H9 (cell line): ENCODE measurements around the gene LLGL2. TPM values are rescaled to one million over a fixed set of nuclear protein-coding genes. Genes with fewer than 3 reads are reported as not detected.

ENCODE experiments used
- DNase-seq: peaks from one replicate; pipeline ENCODE4 v3.0.0-alpha.2; 2017
- H2AFZ ChIP-seq: one replicate; pipeline ENCODE4 v1.6.1; 2013; ENCODE audit warnings: mild to moderate bottlenecking, low read length, control low read depth, moderate library complexity
- H2AK5ac ChIP-seq: 2 replicates; pipeline ENCODE4 v1.6.1; 2013; ENCODE audit warnings: low read length, control low read depth, mixed read lengths; ENCODE audit not compliant: insufficient read length
- H2BK120ac ChIP-seq: one replicate; pipeline ENCODE4 v1.6.1; 2013; ENCODE audit warnings: low read depth, mild to moderate bottlenecking, low read length, control low read depth, inconsistent platforms; ENCODE audit not compliant: poor library complexity, severe bottlenecking
- H2BK12ac ChIP-seq: 2 replicates; pipeline ENCODE4 v1.6.1; 2013; ENCODE audit warnings: low read length, control low read depth, mixed read lengths, low read depth; ENCODE audit not compliant: insufficient read length
- H2BK15ac ChIP-seq: 2 replicates; pipeline ENCODE4 v1.6.1; 2013; ENCODE audit warnings: low read depth, low read length, control low read depth
- H2BK20ac ChIP-seq: one replicate; pipeline ENCODE4 v1.6.1; 2013; ENCODE audit warnings: low read depth, mild to moderate bottlenecking, low read length, control low read depth, inconsistent platforms; ENCODE audit not compliant: poor library complexity, severe bottlenecking
- H2BK5ac ChIP-seq: 2 replicates; pipeline ENCODE4 v1.6.1; 2013; ENCODE audit warnings: low read length, control low read depth, mixed read lengths; ENCODE audit not compliant: insufficient read length
- H3K14ac ChIP-seq: 2 replicates; pipeline ENCODE4 v1.6.1; 2013; ENCODE audit warnings: low read length, control low read depth; ENCODE audit not compliant: insufficient read depth
- H3K18ac ChIP-seq: 2 replicates; pipeline ENCODE4 v1.6.1; 2013; ENCODE audit warnings: low read depth, mild to moderate bottlenecking, mixed read lengths, low read length, control low read depth; ENCODE audit not compliant: insufficient read length
- H3K23ac ChIP-seq: 2 replicates; pipeline ENCODE4 v1.6.1; 2013; ENCODE audit warnings: low read length, control low read depth, mixed read lengths, low read depth; ENCODE audit not compliant: insufficient read length
- H3K23me2 ChIP-seq: 2 replicates; pipeline ENCODE4 v1.6.1; 2013; ENCODE audit warnings: low read depth, mild to moderate bottlenecking, mixed read lengths, low read length, control low read depth; ENCODE audit not compliant: insufficient read length, poor library complexity, severe bottlenecking
- H3K27ac ChIP-seq: 2 replicates; pipeline ENCODE4 v1.5.1; 2013; ENCODE audit warnings: low read length, control low read depth, mixed read lengths, low read depth; ENCODE audit not compliant: insufficient read length
- H3K27me3 ChIP-seq: 2 replicates; pipeline ENCODE4 v1.6.1; 2013; ENCODE audit warnings: low read length, control low read depth, inconsistent platforms; ENCODE audit not compliant: insufficient read depth
- H3K4ac ChIP-seq: 2 replicates; pipeline ENCODE4 v1.6.1; 2013; ENCODE audit warnings: low read depth, mild to moderate bottlenecking, control low read depth, inconsistent platforms, low read length, moderate library complexity
- H3K4me1 ChIP-seq: 2 replicates; pipeline ENCODE4 v1.6.1; 2013; ENCODE audit warnings: low read length, control low read depth, inconsistent platforms; ENCODE audit not compliant: insufficient read depth
- H3K4me2 ChIP-seq: 2 replicates; pipeline ENCODE4 v1.6.1; 2013; ENCODE audit warnings: low read length, control low read depth, mixed read lengths; ENCODE audit not compliant: insufficient read length, insufficient read depth
- H3K56ac ChIP-seq: 2 replicates; pipeline ENCODE4 v1.6.1; 2013; ENCODE audit warnings: low read depth, mild to moderate bottlenecking, mixed read lengths, low read length, control low read depth; ENCODE audit not compliant: insufficient read length
- H3K79me1 ChIP-seq: 2 replicates; pipeline ENCODE4 v1.6.1; 2013; ENCODE audit warnings: low read depth, mild to moderate bottlenecking, moderate library complexity, low read length, control low read depth, inconsistent platforms; ENCODE audit not compliant: insufficient read depth, poor library complexity, severe bottlenecking
- H3K79me2 ChIP-seq: 2 replicates; pipeline ENCODE4 v1.6.1; 2013; ENCODE audit warnings: low read length, control low read depth, inconsistent platforms; ENCODE audit not compliant: insufficient read depth
- H3K9ac ChIP-seq: 2 replicates; pipeline ENCODE4 v1.6.1; 2013; ENCODE audit warnings: low read length, control low read depth, mixed read lengths; ENCODE audit not compliant: insufficient read length; ENCODE audit errors: extremely low read depth
- H3K9me3 ChIP-seq: one replicate; pipeline ENCODE4 v1.6.1; 2013; ENCODE audit warnings: low read depth, low read length, inconsistent platforms; ENCODE audit not compliant: control insufficient read depth
- H3T11ph ChIP-seq: one replicate; pipeline ENCODE4 v1.6.1; 2013; ENCODE audit warnings: mild to moderate bottlenecking, low read length, control low read depth, inconsistent platforms
- H4K20me1 ChIP-seq: one replicate; pipeline ENCODE4 v1.6.1; 2013; ENCODE audit not compliant: control insufficient read depth, insufficient read length, insufficient read depth
- H4K5ac ChIP-seq: 2 replicates; pipeline ENCODE4 v1.6.1; 2013; ENCODE audit warnings: low read depth, mild to moderate bottlenecking, mixed read lengths, low read length, control low read depth; ENCODE audit not compliant: insufficient read length
- H4K8ac ChIP-seq: replicated peaks from 2 replicates; pipeline ENCODE4 v1.6.1; 2013; ENCODE audit warnings: low read length, control low read depth, mixed read lengths, low read depth; ENCODE audit not compliant: insufficient read length
- H4K91ac ChIP-seq: 2 replicates; pipeline ENCODE4 v1.6.1; 2013; ENCODE audit warnings: low read depth, mild to moderate bottlenecking, moderate library complexity, mixed read lengths, low read length, control low read depth; ENCODE audit not compliant: insufficient read length
- H3K27ac Mint-ChIP-seq, 3 experiments: 2 replicates in 2 of 3; 3 replicates in 1 of 3; pipeline ENCODE4 v1.8.0; 2020 to 2021; ENCODE audit warnings: mixed read lengths in 3 of 3, mild to moderate bottlenecking in 1 of 3, moderate library complexity in 1 of 3
- H3K27me3 Mint-ChIP-seq: 2 replicates; pipeline ENCODE4 v1.8.0; 2021; ENCODE audit warnings: low read depth, mild to moderate bottlenecking, moderate library complexity, mixed read lengths
- H3K36me3 Mint-ChIP-seq, 3 experiments: 2 replicates in 2 of 3; 3 replicates in 1 of 3; pipeline ENCODE4 v1.8.0; 2020 to 2021; ENCODE audit warnings: low read depth in 3 of 3, mixed read lengths in 3 of 3; ENCODE audit not compliant: insufficient read depth in 1 of 3
- H3K4me1 Mint-ChIP-seq, 2 experiments: 2 replicates each; pipeline ENCODE4 v1.8.0; 2020; ENCODE audit warnings: mixed read lengths in 2 of 2
- H3K4me3 Mint-ChIP-seq, 2 experiments: 2 replicates in 1 of 2; 3 replicates in 1 of 2; pipeline ENCODE4 v1.8.0; 2020 to 2021; ENCODE audit warnings: mild to moderate bottlenecking in 2 of 2, mixed read lengths in 2 of 2, moderate library complexity in 1 of 2
- H3K9me3 Mint-ChIP-seq, 2 experiments: 2 replicates in 1 of 2; 3 replicates in 1 of 2; pipeline ENCODE4 v1.8.0; 2020; ENCODE audit warnings: mild to moderate bottlenecking in 2 of 2, mixed read lengths in 2 of 2, moderate library complexity in 1 of 2
- CTCF ChIP-seq: fragments of 200-600 bp; sonication (generic); conservative IDR thresholded peaks from 3 replicates; pipeline ENCODE4 v1.8.0; 2021; ENCODE audit warnings: antibody characterized with exemption, mild to moderate bottlenecking
- WGBS: extraction: QIAGEN DNeasy Blood & Tissue Kit; methylation state at CpG from one replicate; pipeline ENCODE4 v1.1.7; 2013; ENCODE audit warnings: missing lambda C conversion rate, low lambda C conversion rate, mixed read lengths; ENCODE audit not compliant: insufficient read length; ENCODE audit errors: extremely low coverage; 5-methylcytosine and 5-hydroxymethylcytosine counted together
- total RNA-seq: library from RNA; stranded (reverse); gene quantifications from 2 replicates; pipeline ENCODE4 v1.2.1, GENCODE V29; 2021

Gene LLGL2
- total RNA-seq, 1 experiment from 2014 or later: 90.4 TPM

GRCh38 chr17:75516255-75516618, 9.3 kb upstream of the LLGL2 start, which contains the start of gene TSEN54:
Gene TSEN54, plus strand, starts transcription at chr17:75516528. Its CDS starts 33 bp downstream, at chr17:75516561.
- DNase-seq: peak; percentile 95
- Histone ChIP-seq H4K91ac (no peak within 1 kb of the TSS), H3K4ac (no peak within 1 kb of the TSS), H3K4me2 (peak within 1 kb of the TSS; percentile 76), H2AFZ (no peak within 1 kb of the TSS), H3K9me3 (no peaks in the 10 kb centered on the region), H3K23ac (no peak within 1 kb of the TSS), H3K14ac (no peak within 1 kb of the TSS), H4K5ac (no peak within 1 kb of the TSS), H4K20me1 (no peaks in the 10 kb centered on the region), H4K8ac (no peak within 1 kb of the TSS), H3K9ac (no peak within 1 kb of the TSS), H2BK5ac (no peak within 1 kb of the TSS), H3K4me1 (no peaks in the 10 kb centered on the region; the same call in 1 of the 2 replicates), H2AK5ac (no peak within 1 kb of the TSS), H2BK15ac (no peak within 1 kb of the TSS), H2BK20ac (no peak within 1 kb of the TSS), H3K79me2 (no peaks in the 10 kb centered on the region; the same call in 1 of the 2 replicates), H3K18ac (peak within 1 kb of the TSS; percentile 87), H3K79me1 (no peaks in the 10 kb centered on the region), H2BK120ac (no peak within 1 kb of the TSS), H3K27ac (no peak within 1 kb of the TSS), H3K56ac (no peak within 1 kb of the TSS), H2BK12ac (no peak within 1 kb of the TSS), H3T11ph (no peak within 1 kb of the TSS), H3K27me3 (no peaks in the 10 kb centered on the region), H3K23me2 (peaks cover 8% of the 10 kb centered on the region)
- no peaks in the 10 kb centered on the region; the same call in 1 of the 2 replicates for H3K27me3 Mint-ChIP-seq
- peak within 1 kb of the TSS; percentile 85 to 89 for H3K4me3 Mint-ChIP-seq
- peaks cover 13 to 47% (median 44%) of the 10 kb centered on the region in 3 experiments; a peak in 6 of 7 replicates for H3K36me3 Mint-ChIP-seq
- no CpG with 5 or more reads among the region's 45 CpGs for WGBS
- peaks cover 17 to 26% of the 10 kb centered on the region in 2 experiments for H3K4me1 Mint-ChIP-seq
- no peaks in the 10 kb centered on the region for H3K9me3 Mint-ChIP-seq
- TF ChIP-seq CTCF: no peak
- H3K27ac Mint-ChIP-seq: no peak within 1 kb of the TSS; a peak in 1 of 7 replicates
